ENCODE results near the gene CLN3. TPM values are rescaled to one million over a fixed set of nuclear protein-coding genes. Genes with fewer than 3 reads are reported as not detected.

CLN3 gene
- total RNA-seq, 3 donors from 2014 or later, result 73.4 to 125 (median 101) TPM

DNA sequence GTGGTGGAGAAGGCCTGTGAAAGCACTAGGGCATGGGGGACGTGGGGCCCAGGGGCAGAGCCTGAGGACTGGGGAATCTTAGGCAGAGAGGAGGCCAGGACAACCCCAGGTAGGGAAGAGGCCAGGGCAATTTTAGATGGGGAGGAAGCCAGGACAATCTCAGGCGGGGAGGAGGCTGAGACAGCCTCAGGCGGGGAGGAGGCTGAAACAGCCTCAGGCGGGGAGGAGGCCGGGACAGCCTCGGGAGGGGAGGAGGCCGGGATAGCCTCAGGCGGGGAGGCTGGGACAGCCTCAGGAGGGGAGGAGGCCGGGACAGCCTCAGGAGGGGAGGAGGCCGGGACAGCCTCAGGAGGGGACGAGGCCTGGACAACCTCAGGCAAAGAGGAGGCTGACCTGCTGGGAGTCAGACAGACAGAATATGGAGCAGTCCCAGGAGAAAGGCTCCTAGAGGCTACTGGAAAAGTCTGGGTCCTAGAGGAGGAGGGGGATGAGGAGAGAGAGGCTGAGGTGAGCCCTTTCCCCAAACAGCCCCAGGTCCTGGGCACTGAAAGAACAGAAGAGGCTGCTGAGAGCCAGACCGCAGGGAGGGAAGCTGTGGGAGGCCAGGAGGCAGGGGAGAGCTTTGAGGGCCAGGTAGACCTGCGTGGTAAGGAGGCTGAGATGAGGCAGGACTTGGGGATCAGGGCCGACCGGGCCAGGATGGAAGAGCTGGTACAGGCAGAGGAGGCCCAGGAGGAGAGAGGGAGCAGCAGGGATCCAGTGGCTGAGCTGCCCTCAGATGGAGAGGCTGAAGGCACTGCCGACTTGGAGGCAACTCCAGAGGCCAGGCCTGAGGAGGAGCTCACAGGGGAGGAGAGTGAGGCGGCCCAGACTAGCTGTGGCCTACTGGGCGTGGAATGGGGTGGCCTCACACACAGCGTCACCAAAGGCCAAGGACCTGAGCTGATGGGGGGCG lies 4.2 kb upstream of the CLN3 start:
- intact Hi-C loops (cut with DNase I, micrococcal nuclease), result no loop called here
- Histone ChIP-seq H3K36me3 (ENCODE audit: low read depth) (peaks cover 4% of the 10 kb centered on the region), H3K4me1 (ENCODE audit: low read depth) (peaks cover 27% of the 10 kb centered on the region), H3K4me3 (no peak overlapping the region), H3K9me3 (no peaks in the 10 kb centered on the region)
- TF ChIP-seq, protein P1, sequence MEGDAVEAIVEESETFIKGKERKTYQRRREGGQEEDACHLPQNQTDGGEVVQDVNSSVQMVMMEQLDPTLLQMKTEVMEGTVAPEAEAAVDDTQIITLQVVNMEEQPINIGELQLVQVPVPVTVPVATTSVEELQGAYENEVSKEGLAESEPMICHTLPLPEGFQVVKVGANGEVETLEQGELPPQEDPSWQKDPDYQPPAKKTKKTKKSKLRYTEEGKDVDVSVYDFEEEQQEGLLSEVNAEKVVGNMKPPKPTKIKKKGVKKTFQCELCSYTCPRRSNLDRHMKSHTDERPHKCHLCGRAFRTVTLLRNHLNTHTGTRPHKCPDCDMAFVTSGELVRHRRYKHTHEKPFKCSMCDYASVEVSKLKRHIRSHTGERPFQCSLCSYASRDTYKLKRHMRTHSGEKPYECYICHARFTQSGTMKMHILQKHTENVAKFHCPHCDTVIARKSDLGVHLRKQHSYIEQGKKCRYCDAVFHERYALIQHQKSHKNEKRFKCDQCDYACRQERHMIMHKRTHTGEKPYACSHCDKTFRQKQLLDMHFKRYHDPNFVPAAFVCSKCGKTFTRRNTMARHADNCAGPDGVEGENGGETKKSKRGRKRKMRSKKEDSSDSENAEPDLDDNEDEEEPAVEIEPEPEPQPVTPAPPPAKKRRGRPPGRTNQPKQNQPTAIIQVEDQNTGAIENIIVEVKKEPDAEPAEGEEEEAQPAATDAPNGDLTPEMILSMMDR (IDR thresholded peaks at IDR 0.05), result no peak
- ATAC-seq, result peak; percentile 36
- peak in 1 of 3 donors; percentile 62 for DNase-seq

DNA sequence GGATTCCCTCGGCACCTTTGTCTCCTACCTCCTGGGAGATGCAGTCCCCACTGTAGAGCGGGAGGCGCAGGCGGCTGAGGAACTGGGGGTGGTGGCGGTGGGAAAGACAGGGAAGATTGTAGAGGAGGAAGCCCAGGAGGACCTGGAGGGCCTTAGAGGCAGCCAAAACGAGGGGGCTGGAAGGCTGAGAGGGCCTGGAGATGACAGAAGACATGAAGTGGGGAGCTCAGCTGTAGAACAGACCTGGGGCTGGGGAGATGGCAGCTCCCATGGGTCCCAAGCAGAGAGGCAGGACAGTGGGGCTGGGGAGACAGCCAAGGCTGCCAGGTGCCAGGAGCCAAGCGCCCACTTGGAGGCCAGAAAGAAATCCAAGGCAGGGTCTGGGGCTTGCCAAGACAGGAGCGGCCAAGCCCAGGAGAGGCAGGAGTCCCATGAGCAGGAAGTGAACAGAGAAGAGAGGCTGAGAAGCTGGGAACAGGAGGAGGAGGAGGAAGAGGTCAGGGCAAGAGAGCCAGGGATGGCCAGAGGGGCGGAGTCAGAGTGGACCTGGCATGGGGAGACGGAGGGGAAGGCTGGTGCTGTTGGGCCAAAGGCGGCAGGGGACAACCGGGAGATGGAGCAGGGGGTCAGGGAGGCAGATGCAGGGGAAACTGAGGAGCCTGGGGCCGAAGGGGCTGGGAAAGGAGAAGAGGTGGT lies 3.4 kb upstream of the CLN3 start:
- peak; percentile 67 to 79 (median 75) for DNase-seq

DNA sequence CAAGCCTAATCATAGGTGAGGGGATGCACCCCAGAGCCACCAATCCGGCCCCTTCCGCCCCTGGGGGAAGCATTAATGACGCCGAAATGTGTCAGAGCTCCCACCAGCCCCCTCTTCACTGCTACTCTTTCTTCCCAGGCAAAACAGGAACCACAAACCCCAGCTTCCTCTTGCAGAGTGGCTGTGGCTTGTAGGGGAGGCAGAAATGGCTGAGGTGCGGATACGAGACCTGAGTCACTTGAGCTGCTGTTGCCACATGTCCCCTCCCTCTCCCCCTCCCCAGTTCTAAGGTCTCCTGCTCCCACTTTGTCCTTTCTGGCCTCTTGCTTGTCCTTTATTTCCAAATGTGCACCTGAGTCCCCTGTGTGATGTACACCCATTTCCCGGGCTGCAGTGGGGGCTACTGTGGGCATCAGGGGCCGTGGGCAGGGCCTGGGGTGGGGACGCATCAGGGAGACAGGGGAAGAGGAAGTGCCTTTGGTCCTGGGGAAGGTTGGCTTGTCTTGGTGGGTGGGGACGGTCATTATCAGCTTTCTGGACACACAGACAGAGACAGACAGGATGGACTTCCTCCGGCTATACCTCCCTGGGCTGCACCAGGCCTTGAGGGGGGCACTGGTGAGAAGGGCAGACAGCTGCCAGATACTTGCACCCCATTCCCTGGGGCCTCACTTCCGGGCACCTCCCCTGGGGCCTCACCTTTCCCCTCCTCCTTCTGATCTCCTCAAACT lies 2.4 kb upstream of the CLN3 start, which contains the start of gene APOBR:
Gene APOBR (plus strand): TSS at position 523 of the 731 bp plus-strand sequence. CDS start 39 bp downstream, at position 562.
- TF ChIP-seq, protein P1 (IDR thresholded peaks at IDR 0.05), result no peak
- peak within 1 kb of the TSS; percentile 32 for H3K4me3 ChIP-seq
- DNase-seq, result peak; percentile 78 to 87 (median 78)
- ATAC-seq, result peak; percentile 56
- H3K9me3 ChIP-seq, result no peaks in the 10 kb centered on the region
- H3K4me1 ChIP-seq (ENCODE audit: low read depth), result peaks cover 34% of the 10 kb centered on the region
- H3K36me3 ChIP-seq (ENCODE audit: low read depth), result peaks cover 4% of the 10 kb centered on the region
- intact Hi-C loops (cut with DNase I, micrococcal nuclease), result no loop called here

More for the DNA sequence above, 3.4 kb upstream of the CLN3 start:
- Histone ChIP-seq H3K9me3 (no peaks in the 10 kb centered on the region), H3K36me3 (ENCODE audit: low read depth) (peaks cover 4% of the 10 kb centered on the region), H3K4me3 (peak overlapping the region; percentile 32), H3K4me1 (ENCODE audit: low read depth) (peaks cover 33% of the 10 kb centered on the region)
- TF ChIP-seq, protein P1 (IDR thresholded peaks at IDR 0.05), result no peak
- peak; percentile 63 for ATAC-seq
- intact Hi-C loops (cut with DNase I, micrococcal nuclease), result no loop called here

DNA sequence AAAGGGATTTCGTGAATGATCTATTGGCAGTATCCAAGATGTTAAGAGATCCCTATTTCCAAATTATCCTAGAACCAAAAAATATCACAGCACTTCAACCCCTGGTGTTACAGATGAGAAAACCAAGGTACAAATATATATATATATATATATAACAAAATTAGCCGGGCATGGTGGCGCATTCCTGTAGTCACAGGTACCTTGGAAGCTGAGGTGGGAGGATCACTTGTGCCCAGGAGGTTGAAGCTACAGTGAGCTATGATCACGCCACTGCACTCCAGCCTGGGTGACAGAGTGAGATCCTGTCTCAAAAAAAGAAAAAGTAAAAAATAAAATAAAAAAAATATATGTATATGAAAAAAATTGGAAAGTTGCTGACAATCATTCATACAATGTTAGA lies 637 bp upstream of the CLN3 start:
- DNase-seq (no peak), ATAC-seq (no peak)
- TF ChIP-seq, protein P1 (IDR thresholded peaks at IDR 0.05), result no peak
- intact Hi-C loops (cut with DNase I, micrococcal nuclease), result no loop called here
- H3K9me3 ChIP-seq, result no peaks in the 10 kb centered on the region
- H3K4me3 ChIP-seq, result no peak overlapping the region
- H3K4me1 ChIP-seq (ENCODE audit: low read depth), result peaks cover 31% of the 10 kb centered on the region
- peaks cover 4% of the 10 kb centered on the region for H3K36me3 ChIP-seq (ENCODE audit: low read depth)

Measured in mucosa of descending colon (tissue), 3 donors.